Activated gamma-delta T cell treated with anti-CD3 and anti-CD28 coated beads, Interleukin-2, amount 50 U/mL, for 16 hours (primary cell): ENCODE data around the gene NCF4.

Experiments used
- DNase-seq: peaks from one replicate; pipeline ENCODE4 v3.0.0-alpha.2; 2020; ENCODE audit warnings: low read depth

The NCF4 gene

DNA sequence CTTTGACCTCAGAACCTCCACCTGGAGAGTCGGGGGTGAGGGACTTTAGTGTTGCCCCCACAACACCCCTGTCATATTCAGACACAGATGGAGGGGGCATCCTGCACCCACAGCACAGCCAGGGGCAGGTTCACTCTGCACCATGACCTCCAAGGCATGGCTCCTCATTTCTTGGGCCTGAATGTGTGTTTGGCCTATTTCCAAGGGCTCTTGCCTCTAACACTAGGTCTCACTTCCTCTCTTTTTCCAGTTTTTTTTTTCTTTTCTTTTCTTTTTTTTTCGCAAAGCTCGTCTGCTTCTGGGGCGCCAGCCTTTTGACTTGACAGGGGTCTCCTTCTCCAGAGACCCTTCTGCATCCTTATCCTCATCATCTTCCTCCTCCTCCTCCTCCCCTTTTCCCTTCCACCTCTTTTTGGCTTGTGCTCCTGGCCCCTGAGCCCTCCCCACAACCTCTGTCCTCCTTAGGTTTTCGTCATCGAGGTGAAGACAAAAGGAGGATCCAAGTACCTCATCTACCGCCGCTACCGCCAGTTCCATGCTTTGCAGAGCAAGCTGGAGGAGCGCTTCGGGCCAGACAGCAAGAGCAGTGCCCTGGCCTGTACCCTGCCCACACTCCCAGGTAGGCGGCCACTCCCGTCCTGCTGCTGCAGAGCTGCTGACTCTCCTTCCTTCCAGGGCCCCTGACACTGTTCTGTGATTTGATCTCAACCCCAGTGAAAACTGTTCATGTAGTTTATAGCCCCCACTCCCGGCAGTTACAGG, 3.8 kb downstream of the NCF4 start:
- DNase-seq, result no peak

DNA sequence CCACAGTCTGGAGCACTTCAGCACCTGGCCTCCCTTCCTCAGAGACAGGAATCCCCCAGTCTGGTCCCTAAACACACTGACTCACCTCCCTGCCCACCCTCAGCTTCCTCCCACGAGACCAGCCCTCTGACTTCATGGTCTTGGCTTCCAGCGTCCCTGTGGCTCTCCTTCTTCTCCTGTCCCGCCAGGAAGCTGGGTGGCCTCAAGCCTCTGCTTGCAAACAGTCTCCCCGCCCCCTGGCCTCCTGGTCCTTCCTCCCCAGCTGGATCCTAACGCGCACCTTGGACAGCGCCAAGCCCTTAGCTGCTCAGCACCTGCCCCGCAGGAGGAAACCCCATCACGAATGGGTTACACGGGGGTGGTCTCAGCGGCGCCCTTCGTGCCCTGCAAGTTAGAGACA, 4.5 kb downstream of the NCF4 start:
- no peak for DNase-seq

GRCh38 chr22:36867695-36868094, 6.9 kb downstream of the NCF4 start:
- no peak for DNase-seq

- no peak for DNase-seq
Measured at GRCh38 chr22:36868546-36869181, 7.9 kb downstream of the NCF4 start.

DNA sequence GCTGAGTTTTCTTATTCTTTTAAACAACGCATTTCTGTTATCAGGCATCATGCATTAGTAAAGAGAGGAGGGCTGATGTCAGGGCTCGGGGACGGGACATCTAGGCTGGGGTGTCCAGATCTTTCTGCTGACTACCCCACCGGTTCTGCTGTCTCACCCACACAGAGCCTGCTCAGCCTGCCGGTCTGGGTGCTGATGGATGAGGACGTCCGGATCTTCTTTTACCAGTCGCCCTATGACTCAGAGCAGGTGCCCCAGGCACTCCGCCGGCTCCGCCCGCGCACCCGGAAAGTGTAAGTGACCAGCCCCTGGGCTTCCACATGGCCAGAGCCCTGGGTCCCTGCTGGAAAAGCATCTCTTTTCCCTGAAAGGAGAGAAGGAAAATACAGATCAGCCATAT, 9.4 kb downstream of the NCF4 start:
- no peak for DNase-seq

GRCh38 chr22:36871669-36872081, 10.9 kb downstream of the NCF4 start:
- no peak for DNase-seq

DNA sequence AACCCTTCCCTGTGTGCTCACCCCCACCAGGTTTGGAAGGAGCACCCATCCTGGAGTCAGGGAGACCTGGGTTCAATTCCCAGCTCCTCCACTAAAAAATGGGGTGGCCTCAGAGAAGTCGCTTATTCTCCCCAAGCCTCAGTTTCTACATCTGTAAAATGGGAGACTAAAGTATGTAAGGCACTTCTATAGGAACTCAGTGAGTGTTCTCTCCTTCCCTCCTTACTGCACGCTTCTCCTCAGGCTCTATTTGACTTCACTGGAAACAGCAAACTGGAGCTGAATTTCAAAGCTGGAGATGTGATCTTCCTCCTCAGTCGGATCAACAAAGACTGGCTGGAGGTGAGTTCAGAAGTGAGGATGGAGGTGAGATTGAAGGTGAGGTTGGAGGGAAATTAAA, 11.3 kb downstream of the NCF4 start:
- no peak for DNase-seq

DNA sequence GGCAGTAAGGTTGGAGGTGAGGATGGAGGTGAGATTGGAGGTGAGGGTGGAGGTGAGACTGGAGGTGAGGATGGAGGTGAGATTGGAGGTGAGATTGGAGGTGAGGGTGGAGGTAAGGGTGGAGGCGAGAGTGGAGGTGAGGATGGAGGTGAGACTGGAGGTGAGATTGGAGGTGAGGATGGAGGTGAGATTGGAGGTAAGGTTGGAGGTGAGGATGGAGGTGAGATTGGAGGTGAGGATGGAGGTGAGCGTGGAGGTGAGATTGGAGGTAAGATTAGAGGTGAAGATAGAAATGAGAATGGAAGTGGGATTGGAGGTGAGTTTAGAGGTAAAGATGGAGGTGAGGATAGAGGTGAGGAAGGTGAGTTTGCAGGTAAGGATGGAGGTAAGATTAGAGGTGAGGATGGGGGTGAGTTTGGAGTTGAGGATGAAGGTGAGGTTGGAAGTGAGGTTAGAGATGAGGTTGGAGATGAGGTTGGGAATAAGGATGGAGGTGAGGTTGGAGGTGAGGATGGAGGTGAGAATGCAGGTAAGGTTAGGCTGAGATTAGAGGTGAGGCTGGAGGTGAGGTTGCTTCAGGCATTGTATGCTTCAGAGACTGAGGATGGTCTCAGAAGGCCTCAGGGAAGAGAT, 12.2 kb downstream of the NCF4 start:
- DNase-seq, result no peak

DNA sequence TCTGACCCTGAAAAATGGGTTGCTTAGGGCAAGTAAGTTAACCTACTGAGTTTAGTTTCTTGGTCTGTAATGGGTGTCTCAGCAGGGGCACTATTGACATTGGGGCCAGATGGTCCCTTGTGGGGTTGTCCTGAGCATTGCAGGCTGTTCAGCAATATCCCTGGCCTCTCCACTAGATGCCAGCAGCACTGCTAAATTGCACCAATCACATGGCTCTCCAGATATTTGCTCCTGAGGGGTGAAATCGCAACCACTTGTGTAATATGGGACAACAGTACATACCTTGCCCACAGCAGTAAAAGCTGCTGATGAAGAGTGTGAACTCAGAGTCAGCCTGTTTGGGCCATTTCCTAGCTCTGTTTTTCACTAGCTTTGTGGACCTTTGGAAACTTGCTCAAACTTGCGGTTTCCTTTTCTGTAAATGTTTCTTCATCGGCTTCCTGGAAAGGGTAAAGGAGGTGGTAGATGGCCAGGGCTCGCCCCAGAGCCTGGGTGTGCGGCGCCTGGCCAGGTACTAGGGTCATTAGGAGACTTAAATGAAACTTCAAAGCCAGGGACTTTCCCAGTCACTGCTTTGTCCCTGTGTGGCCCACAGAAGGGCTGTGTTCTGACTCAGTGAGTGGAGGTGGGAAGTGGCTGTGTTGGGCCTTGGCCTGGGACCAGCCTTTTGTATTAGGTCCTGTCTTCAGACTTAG, 13.0 kb downstream of the NCF4 start:
- DNase-seq, result no peak

DNA sequence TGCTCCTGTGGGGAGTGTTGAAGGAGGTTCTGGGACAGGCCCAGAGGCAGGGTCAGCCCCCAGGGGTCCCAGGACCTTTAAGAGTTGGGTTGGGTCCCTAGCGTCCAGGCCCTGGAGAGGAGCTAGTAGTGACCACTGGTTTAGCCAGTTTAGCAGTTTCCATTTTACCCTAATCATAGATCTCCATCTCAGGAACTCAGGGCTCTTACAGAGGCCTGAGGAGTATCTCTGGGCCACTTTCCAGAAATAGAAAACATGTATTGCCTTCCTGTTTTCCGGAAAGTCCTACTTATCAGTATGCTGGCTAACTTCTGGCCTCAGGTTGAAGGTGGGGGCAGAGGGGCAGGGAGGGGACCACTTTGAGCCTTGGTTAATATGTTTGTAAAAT, 13.5 kb downstream of the NCF4 start:
- no peak for DNase-seq

- DNase-seq, result no peak
Measured at GRCh38 chr22:36874736-36875135, 13.9 kb downstream of the NCF4 start.

GRCh38 chr22:36875741-36876140, 14.9 kb downstream of the NCF4 start:
- no peak for DNase-seq

- no peak for DNase-seq
Measured at GRCh38 chr22:36879775-36880174, 19.0 kb downstream of the NCF4 start.

GRCh38 chr22:36881504-36882245, 20.9 kb downstream of the NCF4 start:
- no peak for DNase-seq

GRCh38 chr22:36884349-36885158, 23.7 kb downstream of the NCF4 start:
- DNase-seq, result no peak

- DNase-seq, result no peak
Measured at GRCh38 chr22:36885474-36885873, 24.7 kb downstream of the NCF4 start.

DNA sequence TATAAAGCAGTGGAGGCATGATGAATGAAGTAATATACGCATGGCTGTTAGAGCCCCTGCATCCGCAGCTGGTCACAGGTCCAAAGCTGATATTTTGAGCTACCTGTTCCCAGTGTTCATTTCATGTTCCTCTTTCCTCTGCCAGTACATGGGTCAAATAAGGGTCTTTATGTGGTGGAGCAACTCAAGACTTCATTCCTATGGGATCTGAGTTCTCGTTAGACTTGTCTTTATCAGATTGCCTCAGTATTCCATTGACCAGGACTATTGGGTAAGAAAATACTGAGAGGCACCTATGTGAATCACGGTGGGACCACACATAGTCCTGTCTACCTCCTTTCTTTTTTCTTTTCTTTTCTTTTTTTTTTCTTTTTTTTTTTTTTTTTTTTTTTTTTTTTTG, 25.2 kb downstream of the NCF4 start:
- DNase-seq, result no peak

DNA sequence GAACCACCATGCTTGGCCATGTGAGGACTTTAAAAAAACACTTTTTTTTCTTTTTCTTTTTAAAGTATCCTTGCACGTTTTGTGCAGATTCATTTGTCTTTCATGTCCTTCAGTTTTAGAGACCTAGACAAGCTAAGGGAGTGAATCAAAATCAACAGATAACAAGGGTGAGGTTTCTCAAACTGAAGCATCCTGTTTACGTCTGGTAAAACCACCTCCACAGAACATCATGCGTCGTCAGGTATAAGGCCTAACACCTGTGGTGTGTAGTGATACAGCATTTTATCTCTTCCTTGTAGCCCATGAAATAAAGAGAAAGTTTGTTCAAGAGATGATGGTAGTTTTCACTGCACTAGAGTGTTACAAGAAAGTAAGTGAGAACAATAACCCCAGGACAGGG, 26.4 kb downstream of the NCF4 start:
- no peak for DNase-seq

GRCh38 chr22:36891646-36892045, 30.8 kb downstream of the NCF4 start:
- no peak for DNase-seq

DNA sequence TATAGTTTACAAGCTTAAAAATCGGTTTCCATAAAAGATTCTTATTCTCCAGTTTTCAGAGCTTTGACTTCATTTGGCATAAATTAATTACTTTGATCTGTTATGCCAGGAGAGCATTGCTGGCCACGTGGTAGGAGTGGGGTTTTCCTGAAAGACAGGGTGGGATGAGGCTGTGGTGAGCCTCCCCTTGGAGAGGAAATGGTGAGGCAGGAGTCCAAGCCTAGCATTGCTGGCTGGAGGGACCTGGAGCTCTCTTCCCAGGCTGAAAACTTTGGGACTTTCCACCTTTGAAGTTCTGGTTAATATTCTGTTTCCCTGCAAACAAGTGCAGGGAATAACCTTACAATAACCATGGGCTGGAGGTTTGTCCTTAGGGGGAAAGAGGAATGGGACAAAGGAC, 31.5 kb downstream of the NCF4 start:
- no peak for DNase-seq

DNA sequence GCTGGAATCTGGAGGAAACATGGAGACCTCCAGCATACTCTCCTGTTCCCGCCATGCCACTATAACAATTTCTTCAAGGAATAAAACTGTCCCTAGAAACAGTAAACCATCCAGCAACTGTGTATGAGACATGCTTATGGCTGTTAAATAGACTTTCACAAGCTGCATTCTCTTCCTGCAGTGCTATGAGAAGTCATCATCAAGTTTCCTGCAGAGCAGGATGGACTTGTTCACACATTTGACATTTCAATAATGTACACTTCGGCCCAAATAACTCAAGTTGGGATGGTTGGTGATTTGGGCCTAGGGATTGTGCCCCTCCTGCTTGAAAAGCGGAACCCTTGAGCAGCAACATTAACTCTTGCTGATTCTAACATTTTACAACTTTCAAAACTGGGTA, 32.5 kb downstream of the NCF4 start:
- DNase-seq, result no peak
